Osteocyte (in vitro differentiated cells): ENCODE results near the gene LRRTM3. TPM values are rescaled to one million over a fixed set of nuclear protein-coding genes. Genes with fewer than 3 reads are reported as not detected.

Experiments
- DNase-seq: peaks from one replicate; pipeline ENCODE4 v3.0.0; 2021; ENCODE audit warnings: mixed read lengths; ENCODE audit not compliant: unreplicated experiment; ENCODE audit errors: extremely low spot score
- H3K27ac Mint-ChIP-seq: one replicate; pipeline ENCODE4 v1.8.0; 2021; ENCODE audit warnings: mild to moderate bottlenecking, mixed read lengths; ENCODE audit not compliant: unreplicated experiment
- H3K27me3 Mint-ChIP-seq: one replicate; pipeline ENCODE4 v1.8.0; 2021; ENCODE audit warnings: mixed read lengths; ENCODE audit not compliant: unreplicated experiment
- H3K36me3 Mint-ChIP-seq: one replicate; pipeline ENCODE4 v1.8.0; 2021; ENCODE audit warnings: mixed read lengths; ENCODE audit not compliant: unreplicated experiment
- H3K4me1 Mint-ChIP-seq: one replicate; pipeline ENCODE4 v1.8.0; 2021; ENCODE audit warnings: mixed read lengths; ENCODE audit not compliant: unreplicated experiment
- H3K4me3 Mint-ChIP-seq: one replicate; pipeline ENCODE4 v1.8.0; 2021; ENCODE audit warnings: mild to moderate bottlenecking, moderate library complexity, mixed read lengths; ENCODE audit not compliant: unreplicated experiment
- H3K9me3 Mint-ChIP-seq: one replicate; pipeline ENCODE4 v1.8.0; 2021; ENCODE audit warnings: mixed read lengths; ENCODE audit not compliant: unreplicated experiment
- total RNA-seq: library from RNA; stranded (reverse); gene quantifications from 2 replicates; pipeline ENCODE4 v1.2.1, GENCODE V29; 2021
- TF ChIP-seq, protein P1 (sequence below): fragments of 200-600 bp; sonication (generic); IDR thresholded peaks from 2 replicates; pipeline ENCODE4 v1.5.0; 2021; ENCODE audit warnings: antibody characterized with exemption, mild to moderate bottlenecking, moderate library complexity

The LRRTM3 gene
- total RNA-seq, 1 donor from 2014 or later: 0.21 TPM

DNA sequence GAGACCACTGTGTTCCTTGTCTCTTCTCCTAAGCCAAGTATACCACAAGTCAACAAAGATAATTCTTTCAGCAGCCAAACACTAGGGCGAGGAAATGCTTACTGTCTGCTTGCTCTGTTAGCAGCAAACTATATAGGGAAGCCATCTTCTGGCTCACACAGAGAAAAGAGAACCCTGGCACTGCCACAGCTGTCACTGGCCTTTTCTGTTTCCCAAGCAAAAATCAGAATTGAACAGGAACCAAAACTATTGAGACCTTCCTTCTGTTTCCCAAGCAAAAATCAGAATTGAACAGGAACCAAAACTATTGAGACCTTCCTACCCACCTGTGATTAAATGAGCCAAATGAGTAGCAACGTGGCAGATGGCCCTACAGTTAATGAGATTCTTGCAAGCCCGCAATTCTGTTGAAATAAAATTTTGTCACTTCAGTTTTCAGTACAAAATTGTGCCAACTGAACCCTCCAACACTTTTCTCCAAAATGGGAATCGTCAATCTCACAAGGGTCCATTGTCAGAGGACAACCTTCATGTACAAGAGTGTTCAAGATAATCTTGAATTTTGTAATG is 54.5 kb downstream of the LRRTM3 start:
- Mint-ChIP-seq H3K36me3 (no peaks in the 10 kb centered on the region), H3K9me3 (no peaks in the 10 kb centered on the region), H3K4me1 (no peaks in the 10 kb centered on the region), H3K27me3 (peaks cover 7% of the 10 kb centered on the region), H3K4me3 (no peak overlapping the region), H3K27ac (no peak overlapping the region)
- TF ChIP-seq, protein P1, sequence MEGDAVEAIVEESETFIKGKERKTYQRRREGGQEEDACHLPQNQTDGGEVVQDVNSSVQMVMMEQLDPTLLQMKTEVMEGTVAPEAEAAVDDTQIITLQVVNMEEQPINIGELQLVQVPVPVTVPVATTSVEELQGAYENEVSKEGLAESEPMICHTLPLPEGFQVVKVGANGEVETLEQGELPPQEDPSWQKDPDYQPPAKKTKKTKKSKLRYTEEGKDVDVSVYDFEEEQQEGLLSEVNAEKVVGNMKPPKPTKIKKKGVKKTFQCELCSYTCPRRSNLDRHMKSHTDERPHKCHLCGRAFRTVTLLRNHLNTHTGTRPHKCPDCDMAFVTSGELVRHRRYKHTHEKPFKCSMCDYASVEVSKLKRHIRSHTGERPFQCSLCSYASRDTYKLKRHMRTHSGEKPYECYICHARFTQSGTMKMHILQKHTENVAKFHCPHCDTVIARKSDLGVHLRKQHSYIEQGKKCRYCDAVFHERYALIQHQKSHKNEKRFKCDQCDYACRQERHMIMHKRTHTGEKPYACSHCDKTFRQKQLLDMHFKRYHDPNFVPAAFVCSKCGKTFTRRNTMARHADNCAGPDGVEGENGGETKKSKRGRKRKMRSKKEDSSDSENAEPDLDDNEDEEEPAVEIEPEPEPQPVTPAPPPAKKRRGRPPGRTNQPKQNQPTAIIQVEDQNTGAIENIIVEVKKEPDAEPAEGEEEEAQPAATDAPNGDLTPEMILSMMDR: no peak
- no peak for DNase-seq

DNA sequence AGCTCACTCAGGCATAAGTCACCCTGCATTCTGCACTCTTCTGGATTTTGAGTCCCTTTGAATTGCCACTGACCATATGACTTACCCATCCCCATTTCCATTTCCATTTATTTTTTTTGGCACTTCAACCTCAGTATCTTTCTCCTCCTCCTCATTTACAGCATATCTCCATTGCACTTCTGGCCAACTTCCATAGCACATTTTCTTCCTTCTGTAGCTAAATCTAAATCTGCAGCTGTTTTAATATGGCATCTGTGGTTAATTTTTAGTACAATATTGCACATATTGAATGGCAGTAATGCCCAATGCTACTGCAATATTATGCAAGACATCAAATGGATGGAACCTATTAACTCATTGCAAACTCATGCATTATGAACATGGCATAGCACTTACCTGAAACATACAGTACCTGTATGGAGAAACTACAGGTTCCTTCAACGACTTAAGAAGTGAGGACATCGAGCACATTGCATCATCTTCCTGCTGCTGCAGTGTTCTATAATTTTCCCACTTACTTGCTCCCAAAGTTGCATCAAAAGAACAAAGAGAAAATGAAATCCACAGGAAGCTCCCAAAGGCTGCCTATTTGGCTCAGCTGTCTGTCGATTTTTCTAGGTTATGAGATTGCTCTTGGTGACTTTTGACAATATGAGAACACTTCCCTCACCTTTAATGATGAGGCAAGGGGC is 55.7 kb downstream of the LRRTM3 start:
- DNase-seq: no peak
- peaks cover 7% of the 10 kb centered on the region for H3K27me3 Mint-ChIP-seq
- no peak overlapping the region for H3K27ac Mint-ChIP-seq
- H3K36me3 Mint-ChIP-seq: no peaks in the 10 kb centered on the region
- H3K9me3 Mint-ChIP-seq: no peaks in the 10 kb centered on the region
- H3K4me1 Mint-ChIP-seq: no peaks in the 10 kb centered on the region
- no peak overlapping the region for H3K4me3 Mint-ChIP-seq
- TF ChIP-seq, protein P1: no peak

DNA sequence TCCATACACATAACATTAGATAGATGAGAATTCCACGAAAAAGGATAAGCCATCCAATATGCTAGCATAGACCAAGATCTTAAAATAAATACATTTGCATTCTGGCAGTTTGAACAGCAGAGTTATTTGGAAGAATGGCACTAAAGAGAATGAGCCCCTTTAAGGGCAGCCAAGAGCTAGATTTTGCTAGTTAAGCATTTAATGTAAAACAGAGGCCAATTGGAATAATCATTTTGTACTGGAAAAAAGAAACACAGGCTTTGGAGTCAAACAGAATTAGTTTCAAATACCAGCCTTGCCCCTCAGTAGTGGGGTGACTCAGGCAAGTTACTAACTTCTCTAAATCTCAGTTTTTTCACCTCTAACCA is 56.2 kb downstream of the LRRTM3 start:
- H3K27me3 Mint-ChIP-seq: peaks cover 8% of the 10 kb centered on the region
- H3K36me3 Mint-ChIP-seq: no peaks in the 10 kb centered on the region
- no peak for DNase-seq
- H3K27ac Mint-ChIP-seq: no peak overlapping the region
- H3K4me1 Mint-ChIP-seq: no peaks in the 10 kb centered on the region
- no peak overlapping the region for H3K4me3 Mint-ChIP-seq
- TF ChIP-seq, protein P1: no peak
- no peaks in the 10 kb centered on the region for H3K9me3 Mint-ChIP-seq

DNA sequence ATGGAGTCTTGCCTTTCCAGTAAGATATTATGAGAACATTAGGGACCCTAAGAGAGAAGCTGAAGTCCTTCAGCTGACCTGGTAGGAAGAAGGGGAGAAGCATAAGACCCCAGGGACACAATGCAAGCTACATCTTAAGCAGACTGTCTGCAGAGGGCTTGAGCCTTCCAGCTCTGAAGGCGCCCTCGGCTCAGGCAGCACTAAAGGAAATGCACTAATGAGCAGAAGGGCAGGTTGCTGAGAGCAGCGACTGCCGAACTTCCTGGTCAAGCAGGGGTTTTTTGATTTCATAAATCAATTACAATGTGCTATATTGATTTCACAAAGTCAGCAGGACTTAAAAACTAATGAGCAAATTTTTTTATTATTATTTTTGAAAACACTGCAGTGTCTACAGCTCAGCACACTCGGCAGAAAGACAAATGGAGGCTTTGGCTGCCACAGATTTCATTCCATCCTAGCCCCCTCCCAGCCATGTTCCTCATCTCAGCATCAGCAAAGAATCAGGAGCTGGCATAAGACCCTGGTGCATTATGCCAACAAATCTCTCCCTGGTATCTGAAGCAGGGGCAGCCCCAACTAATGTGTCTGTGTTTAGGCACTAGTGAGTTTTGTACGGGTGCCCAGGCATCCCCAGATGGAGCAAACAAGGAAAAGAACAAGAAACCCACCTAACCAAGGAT is 57.1 kb downstream of the LRRTM3 start:
- Mint-ChIP-seq H3K4me1 (no peaks in the 10 kb centered on the region), H3K9me3 (no peaks in the 10 kb centered on the region), H3K27me3 (peaks cover 13% of the 10 kb centered on the region), H3K4me3 (no peak overlapping the region), H3K27ac (no peak overlapping the region), H3K36me3 (no peaks in the 10 kb centered on the region)
- TF ChIP-seq, protein P1: no peak
- no peak for DNase-seq

DNA sequence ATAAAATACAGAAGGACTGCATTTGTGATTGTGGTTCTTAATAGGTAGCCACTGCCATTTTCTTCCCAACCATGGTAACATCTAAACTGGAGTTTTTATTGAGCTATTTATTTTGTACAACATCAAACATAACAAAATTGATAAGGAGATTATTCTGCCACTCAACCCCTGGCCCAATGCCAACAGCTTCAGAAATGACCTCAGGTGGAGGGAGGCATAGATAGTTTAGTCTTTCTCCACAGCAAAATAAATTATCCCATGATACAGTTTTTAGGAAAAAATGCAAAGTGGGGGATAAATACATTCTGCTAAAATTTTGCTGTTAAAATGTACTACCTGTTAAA is 57.6 kb downstream of the LRRTM3 start:
- H3K27me3 Mint-ChIP-seq: peaks cover 13% of the 10 kb centered on the region
- H3K4me1 Mint-ChIP-seq: no peaks in the 10 kb centered on the region
- DNase-seq: no peak
- TF ChIP-seq, protein P1: no peak
- H3K36me3 Mint-ChIP-seq: no peaks in the 10 kb centered on the region
- no peaks in the 10 kb centered on the region for H3K9me3 Mint-ChIP-seq
- no peak overlapping the region for H3K4me3 Mint-ChIP-seq
- no peak overlapping the region for H3K27ac Mint-ChIP-seq
